H1 (cell line): ENCODE results near the gene PRKCI. TPM values are rescaled to one million over a fixed set of nuclear protein-coding genes. Genes with fewer than 3 reads are reported as not detected.

Source experiments
- CHD1 ChIP-seq: IDR thresholded peaks from 2 replicates; pipeline ENCODE4 v1.6.1; 2012; ENCODE audit warnings: low read depth, low read length, improper control_type of control experiment
- JUN ChIP-seq: IDR thresholded peaks from 2 replicates; pipeline ENCODE4 v1.6.1; 2011; ENCODE audit warnings: low read depth, mild to moderate bottlenecking, improper control_type of control experiment, low read length
- SUZ12 ChIP-seq: fragments of 200-600 bp; sonication (generic); IDR thresholded peaks from 2 replicates; pipeline ENCODE4 v1.6.1; 2012; ENCODE audit warnings: mild to moderate bottlenecking, inconsistent platforms, low read length, moderate library complexity, mixed read lengths
- polyA plus RNA-seq, 7 experiments: library from polyadenylated mRNA; depleted of rRNA in 3 of 7; stranded (reverse) in 5 of 7; unstranded in 2 of 7; fragments of >200 nt in 5 of 7; fragments of 200-250 nt in 2 of 7; gene quantifications; 1 replicate in 5 of 7; 2 replicates in 1 of 7; 4 replicates in 1 of 7; pipeline versions ENCODE4 v1.2.1 to v1.2.3, GENCODE V29; 2011 to 2013; ENCODE audit warnings: missing spikeins in 2 of 7, mixed read lengths in 2 of 7
- total RNA-seq: library from RNA; stranded (reverse); fragmentation: NEBNext Ultra II Directional; extraction: Animal tissue kit (Norgen Biotek cat#: 25700); gene quantifications from 2 replicates; pipeline ENCODE4 v1.2.1, GENCODE V29; 2021
- TF ChIP-seq, protein P1 (sequence below): IDR thresholded peaks from 2 replicates; pipeline ENCODE4 v1.6.1; 2011; ENCODE audit warnings: low read length, improper control_type of control experiment

PRKCI gene
- total and polyA plus RNA-seq, 2 of the 8 experiments (the other 6 are each of a cell fraction or from before 2014, with no cell fraction given) = 24.3 to 100.0 TPM

DNA sequence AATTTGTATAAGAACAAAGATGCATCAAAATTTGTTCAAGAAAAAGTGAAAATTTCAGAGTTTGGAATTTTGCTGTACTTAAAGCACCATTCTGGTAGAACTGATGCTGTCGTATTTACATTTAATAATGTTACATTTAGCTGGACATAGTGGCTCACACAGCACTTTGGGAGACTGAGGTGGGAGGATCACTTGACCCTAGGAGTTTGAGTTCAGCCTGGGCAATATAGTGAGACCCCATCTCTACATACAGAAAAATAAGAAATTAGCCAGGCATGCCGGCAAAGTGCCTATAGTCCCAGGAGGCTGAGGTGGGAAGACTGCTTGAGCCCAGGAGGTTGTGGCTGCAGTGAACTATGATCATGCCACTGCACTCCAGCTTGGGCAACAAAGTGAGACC is 83.8 kb downstream of the PRKCI start (continued):
- TF ChIP-seq JUN (no peak), CHD1 (no peak), SUZ12 (no peak)
- TF ChIP-seq, protein P1, sequence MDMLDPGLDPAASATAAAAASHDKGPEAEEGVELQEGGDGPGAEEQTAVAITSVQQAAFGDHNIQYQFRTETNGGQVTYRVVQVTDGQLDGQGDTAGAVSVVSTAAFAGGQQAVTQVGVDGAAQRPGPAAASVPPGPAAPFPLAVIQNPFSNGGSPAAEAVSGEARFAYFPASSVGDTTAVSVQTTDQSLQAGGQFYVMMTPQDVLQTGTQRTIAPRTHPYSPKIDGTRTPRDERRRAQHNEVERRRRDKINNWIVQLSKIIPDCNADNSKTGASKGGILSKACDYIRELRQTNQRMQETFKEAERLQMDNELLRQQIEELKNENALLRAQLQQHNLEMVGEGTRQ = no peak
